ENCODE measurements around the gene PRKCZ.

The PRKCZ gene

DNA sequence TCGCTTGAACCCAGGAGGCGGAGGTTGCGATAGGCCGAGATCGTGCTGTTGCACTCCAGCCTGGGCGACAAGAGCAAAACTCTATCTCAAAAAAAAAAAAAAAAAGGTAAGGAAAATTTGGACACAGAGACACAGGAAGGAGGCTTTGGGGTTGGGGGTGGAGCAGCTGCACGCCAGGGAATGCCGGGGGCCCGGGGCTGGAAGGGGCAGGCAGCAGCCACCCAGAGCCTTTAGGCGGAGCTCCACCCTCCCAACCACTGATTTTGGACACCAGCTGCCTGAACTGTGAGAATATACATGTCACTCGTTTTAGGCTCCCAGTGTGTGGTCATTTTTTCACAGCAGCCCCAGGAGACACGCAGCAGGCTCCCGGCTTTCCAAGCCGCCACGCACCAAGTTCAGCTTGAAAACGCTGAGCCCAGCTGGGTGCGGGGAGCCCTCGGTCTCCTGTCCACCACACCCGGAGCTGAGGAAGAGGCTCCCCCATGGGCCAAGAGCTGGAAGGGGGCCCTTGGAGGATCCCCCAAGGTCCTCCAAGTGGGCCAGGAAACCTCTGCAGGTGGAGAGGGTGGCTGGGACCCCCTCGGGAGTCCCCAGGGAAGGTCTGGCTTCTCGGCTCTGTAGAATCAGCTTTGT lies 150.2 kb downstream of the PRKCZ start:
- no peak for DNase-seq (ENCODE audit: low read depth, low spot score)
- no peak overlapping the region for H3K27ac ChIP-seq

DNA sequence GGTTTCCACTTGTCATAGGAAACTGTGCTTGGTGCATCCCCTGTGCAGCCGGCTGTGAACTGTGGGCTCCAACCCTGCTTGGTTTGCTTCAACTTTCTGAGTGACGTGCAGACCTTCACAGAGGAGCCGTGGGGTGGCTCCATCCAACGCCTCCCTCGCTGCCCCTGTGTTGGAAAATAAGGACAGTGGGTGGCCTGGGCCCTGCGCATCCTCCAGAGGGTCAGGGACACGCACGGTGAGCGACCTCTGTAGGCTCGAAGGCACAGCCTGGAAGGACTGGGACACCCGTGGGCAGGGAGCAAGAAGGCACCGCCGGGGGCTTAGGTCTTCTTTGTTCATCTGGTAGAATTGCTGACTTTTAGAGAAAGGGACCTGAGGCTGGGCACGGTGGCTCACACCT lies 150.9 kb downstream of the PRKCZ start:
- no peak overlapping the region for H3K27ac ChIP-seq
- DNase-seq (ENCODE audit: low read depth, low spot score) = no peak

DNA sequence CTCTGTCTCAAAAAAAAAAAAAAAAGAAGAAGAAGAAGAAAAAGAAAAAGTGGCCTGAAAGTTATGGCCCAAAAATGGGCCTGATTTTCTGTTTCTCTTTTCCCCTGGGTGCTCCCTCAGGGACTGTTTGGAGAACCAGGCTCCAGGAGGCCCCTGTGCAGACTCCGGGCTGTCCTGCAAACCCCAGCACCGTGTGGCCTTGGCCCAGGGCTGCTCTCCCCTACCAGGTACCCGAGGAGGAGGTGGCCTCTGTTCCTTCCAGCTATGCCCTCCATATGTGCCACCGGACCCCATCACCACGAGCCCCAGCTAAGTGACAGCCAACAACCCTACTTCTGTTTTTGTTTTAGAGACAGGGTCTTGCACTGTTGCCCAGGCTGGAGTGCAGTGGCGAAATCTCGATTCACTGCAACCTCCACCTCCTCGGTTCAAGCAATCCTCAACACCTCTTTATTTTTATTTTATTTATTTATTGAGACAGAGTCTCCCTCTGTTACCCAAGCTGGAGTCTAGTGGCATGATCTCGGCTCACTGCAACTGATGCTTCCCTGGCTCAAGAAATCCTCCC lies 151.9 kb downstream of the PRKCZ start:
- DNase-seq (ENCODE audit: low read depth, low spot score) = no peak
- no peak overlapping the region for H3K27ac ChIP-seq

DNA sequence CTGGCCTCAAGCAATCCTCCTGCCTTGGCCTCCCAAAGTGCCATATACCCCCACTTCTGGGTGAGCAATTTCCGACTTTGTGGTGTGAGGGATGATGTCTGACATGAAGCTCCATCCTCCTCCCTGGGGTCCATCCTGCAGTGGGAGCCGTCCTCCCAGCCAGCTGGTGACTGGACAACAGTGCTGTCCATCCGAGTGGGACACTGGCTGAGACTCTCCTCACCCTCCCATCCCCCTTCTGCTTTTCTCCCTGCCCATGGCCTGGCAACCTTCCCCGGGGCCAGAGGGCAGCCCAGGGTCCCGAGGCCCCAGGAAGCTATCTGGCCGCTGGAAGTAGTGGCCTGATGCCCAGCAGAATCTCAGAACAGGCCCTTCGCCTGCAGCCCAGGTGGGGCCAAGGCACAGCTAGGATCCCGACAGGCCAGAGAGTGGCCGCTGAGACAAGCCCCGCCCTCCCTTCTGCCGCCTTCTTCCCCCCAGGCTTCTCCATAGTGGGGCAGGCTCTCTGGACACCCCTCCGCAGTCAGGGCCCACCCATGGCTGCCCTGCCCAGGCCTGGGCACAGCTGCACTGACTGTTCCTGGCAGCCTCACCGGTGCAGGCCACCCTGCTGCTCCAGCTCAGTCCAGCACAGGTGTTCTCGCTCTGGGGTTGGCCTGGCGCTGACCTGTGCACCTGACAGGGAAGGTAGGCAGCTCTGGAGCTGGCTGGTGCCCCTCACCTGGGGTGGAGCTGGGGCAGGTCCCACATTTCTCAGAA lies 152.8 kb downstream of the PRKCZ start:
- no peak for DNase-seq (ENCODE audit: low read depth, low spot score)
- no peak overlapping the region for H3K27ac ChIP-seq

DNA sequence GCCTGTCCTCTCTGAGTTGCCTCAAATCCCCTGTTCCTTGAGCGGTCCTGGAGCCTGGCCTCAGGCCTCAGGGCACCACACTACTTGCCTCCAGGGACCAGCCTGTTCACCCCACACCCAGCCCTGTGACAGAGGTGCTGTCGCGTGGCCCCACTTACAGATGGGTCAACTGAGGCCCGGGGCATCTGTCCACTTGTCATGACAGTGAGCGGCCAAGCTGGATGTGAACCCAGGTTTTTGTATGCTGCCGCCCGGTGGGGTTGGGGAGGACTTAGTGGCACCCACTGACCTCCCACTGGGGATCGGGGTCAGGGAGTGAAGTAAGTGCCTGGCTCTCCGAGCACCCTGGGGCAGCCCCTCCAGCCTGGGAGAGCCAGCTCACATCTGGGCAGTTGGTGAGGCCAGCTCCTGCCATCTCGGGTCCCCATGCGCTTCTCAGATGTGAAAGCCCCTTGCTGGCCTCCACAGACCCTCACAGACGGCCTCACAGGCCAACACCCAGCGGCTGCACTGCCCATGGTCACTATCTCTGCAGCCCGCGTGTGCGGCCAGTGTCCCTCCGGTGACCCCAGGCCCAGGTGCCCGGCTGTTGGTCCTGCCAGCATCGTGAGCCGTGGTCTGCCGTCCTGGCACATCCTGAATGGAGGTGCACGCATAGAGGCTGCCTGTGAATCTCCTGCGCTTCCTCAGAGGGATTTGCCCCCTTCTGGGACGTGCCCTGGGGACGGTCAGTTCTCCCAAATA lies 153.6 kb downstream of the PRKCZ start:
- H3K27ac ChIP-seq = no peak overlapping the region
- no peak for DNase-seq (ENCODE audit: low read depth, low spot score)

DNA sequence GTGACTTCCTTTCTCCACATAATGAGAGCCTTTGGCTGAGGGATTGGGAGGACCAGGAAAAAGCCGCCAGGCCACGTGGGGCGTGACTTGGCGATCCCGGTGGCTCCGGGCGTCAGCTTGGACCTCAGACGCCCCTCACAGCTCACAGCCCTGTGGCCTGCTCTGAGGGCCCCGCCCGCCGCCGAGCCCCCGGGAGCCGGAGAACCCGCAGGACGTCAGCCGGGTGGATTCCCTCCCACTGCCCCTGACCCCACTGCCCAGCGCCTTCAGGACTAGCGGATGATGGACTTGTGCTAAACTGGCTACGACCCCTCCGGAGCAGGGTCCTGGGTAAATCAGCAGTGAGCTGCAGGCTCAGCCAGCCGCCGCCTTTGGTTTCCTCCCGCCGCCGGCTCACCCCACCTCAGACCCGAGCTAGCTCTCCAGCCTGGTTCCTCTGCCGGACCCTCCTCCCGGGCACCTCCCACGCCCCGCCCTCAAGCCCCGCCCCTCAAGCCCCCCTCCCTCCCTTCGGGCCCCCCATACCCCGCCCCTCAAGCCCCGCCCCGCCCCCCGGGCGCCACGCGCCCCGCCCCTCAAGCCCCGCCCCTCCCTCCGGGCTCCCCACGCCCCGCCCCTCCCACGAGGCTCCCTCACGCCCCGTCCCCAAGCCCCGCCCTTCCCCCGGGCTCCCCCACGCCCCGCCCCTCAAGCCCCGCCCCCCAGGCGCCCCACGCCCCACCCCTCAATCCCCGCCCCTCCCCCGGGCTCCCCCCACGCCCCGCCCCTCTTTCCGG lies 154.4 kb downstream of the PRKCZ start:
- H3K27ac ChIP-seq = no peak overlapping the region

DNA sequence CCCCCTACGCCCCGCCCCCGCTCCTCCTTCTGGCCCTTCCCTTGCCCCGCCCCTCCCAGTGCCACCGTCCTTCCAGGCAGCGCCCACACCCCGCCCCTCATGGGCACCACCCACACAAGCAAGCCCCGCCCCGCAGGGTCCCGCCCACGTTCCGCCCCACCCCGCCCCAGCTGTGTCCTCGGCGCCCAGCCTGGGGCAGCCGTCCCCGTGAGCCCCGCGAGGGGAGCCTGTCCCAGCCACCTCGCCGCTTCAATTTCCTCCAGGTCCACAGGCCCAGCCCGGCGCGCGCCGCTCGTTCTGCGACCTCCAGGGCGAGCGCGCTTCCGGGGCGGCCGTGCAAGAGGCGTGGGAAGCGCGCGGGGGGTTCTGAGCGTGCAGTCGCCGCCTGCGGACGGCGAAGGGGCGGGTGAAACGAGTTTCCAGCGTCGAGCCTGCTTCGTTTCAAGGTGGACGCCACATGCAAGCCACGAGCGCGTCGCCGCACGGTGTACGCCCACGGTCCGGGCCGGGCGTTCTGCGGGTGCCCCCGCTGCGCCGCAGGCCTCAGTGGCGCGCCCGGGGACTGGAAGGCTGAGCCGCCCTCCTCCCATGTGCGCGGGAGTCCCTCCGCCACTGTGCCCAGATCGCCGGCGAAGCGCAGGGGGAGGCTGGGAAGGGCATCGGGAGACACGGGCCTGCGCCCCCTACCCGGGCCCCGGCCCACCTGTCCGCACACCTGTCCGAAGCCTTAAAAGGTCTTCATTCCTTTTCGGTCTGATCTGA lies 155.2 kb downstream of the PRKCZ start:
- no peak overlapping the region for H3K27ac ChIP-seq
- no peak for DNase-seq (ENCODE audit: low read depth, low spot score)

More for the DNA sequence above, 154.4 kb downstream of the PRKCZ start:
- DNase-seq (ENCODE audit: low read depth, low spot score) = no peak

DNA sequence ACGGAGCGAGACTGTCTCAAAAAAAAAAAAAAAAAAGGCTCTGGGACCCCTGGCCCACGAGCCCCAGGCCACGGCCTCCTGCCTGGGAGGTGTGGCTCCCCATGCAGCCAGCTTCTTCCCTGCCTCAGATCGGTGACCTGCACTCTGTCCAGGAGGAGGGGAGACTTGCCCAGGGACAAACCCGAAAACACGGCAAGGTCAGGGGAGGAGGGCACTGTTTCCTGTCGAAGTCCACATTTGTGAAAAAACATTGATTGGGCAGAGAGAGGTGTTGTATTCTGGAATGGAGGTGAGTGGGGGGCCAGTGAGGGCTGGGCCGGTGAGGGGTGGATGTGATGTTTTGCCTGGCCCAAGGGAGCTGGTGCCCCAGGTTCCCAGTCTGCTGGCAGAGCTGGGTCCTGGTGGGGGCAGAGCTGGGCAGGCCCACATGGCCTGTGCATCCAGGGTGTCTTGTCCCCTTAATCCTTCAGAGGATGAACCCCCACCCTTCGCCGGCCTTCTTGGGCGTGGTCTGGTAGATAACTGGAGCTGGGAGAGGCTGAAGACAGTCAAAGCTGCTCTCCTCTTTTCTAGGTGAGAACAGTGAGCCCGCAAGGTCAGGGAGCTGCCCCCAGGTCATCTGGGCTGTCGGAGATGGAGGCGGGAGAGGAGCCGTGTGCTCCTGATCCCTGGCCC lies 156.7 kb downstream of the PRKCZ start:
- no peak for DNase-seq (ENCODE audit: low read depth, low spot score)
- H3K27ac ChIP-seq = no peak overlapping the region

GRCh38 chr1:2208309-2209239 lies 158.4 kb downstream of the PRKCZ start:
- no peak for DNase-seq (ENCODE audit: low read depth, low spot score)
- H3K27ac ChIP-seq = no peak overlapping the region

DNA sequence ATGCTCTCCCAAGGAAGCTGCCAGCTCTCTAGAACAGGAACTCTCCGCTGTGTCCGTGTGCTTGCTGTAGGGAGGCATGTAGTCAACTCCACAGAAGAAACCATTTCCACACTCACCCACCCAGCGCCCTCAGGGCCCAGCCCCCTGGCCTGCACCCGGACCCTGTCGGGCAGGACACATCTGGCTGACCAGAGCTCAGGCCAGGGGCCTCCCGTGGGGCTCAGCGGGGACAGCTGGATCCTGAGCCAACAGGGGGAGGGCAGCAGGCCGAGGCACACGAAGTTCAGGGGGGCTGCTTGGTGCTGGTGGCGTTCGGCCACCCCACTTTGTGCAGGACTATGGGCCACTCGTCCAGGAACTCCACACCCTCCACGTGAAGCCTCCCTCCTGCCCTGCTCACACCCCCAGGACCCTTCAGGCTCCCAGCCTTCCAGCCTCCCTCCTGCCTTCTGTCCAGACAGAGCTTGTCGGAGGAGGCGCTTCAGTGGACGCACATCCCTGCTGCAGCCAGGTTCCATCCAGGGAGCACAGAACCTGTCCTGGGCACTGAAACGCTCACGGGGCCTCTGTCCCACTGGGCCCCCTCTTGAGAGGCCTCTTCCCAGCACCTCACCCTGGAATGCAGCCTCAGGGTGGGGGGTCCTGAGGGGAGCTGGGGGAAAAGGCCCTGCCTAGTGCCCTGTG lies 159.3 kb downstream of the PRKCZ start:
- H3K27ac ChIP-seq = no peak overlapping the region
- DNase-seq (ENCODE audit: low read depth, low spot score) = no peak

GRCh38 chr1:2210084-2210653 lies 160.0 kb downstream of the PRKCZ start:
- DNase-seq (ENCODE audit: low read depth, low spot score) = no peak
- no peak overlapping the region for H3K27ac ChIP-seq

DNA sequence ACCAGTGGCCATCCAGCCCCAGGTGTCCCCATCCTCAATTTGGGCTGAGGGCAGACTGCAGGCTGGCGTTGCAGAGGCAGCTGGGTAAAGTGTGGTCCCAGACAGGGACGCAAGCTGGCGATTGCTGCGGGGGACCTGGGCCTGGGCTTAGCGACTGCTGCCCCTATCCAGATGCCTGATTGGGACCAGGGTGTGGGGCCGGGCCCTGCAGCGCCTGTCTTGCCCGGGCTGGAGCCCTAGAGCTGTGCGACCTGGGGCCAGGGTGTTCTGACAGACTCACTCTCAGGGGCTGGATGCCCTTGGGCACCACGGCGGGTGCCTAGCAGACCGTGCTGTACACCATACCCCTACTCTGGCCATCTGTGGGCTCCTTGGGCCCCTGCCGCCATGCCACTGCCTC lies 160.6 kb downstream of the PRKCZ start:
- no peak for DNase-seq (ENCODE audit: low read depth, low spot score)
- no peak overlapping the region for H3K27ac ChIP-seq

DNA sequence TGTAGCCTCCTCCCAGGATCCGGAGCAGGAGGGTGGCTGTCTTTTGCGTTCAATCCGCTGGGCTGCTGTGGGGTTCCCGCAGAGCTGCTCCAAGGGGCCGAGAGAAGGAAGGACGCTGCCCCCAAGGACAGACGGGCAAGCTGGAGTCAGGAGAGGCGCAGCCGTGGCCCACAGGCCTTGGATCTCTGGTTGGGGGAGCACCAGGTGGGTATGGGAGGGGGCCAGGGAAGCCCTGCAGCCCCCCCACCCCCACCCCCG lies 162.0 kb downstream of the PRKCZ start:
- DNase-seq (ENCODE audit: low read depth, low spot score) = no peak
- H3K27ac ChIP-seq = peak overlapping the region; percentile 63

GRCh38 chr1:2212532-2213491 lies 162.6 kb downstream of the PRKCZ start:
- no peak for DNase-seq (ENCODE audit: low read depth, low spot score)
- peak overlapping the region; percentile 63 for H3K27ac ChIP-seq

DNA sequence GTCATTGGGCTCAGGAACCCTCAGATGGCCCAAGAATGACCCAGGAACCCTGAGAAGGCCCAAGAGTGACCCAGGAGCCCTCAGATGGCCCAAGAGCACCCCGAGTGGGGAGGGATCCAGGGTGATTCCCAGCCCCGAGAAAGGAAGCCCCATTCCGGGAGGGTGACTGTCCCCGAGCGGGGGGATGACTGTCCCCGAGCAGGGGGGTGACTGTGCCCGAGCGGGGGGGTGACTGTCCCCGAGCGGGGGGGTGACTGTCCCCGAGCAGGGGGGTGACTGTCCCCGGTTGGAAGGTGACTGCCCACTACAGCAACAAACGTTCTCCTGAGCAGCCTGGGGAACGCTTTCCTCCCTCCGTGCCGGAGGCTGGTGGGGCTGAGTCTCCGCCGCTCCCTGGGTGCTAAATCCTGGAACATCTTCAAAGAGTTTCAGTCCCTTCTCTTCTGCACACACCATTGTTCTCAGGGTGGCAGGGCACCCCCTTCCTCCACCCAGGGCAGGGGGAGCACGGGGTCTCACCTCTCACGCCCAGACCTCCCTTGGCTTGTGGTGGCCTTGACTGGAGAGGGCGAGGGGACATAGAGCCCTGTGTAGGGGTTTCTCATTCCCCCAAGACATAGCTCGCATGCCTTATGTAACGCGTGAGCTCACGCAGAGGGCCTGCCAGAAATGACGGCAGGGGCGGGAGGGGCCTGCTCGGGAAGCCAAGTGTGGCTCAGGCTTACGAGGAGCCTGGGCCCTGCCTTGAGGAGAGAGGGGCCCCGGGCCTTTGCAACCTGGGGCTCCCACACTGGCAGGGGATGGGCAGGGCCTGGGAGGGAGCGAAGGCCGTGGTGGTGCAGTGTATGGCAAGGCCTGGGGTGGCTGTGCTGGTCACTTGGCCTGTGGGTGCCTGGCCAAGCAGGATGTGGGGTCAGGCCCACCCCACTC lies 163.6 kb downstream of the PRKCZ start:
- peak overlapping the region; percentile 63 for H3K27ac ChIP-seq
- DNase-seq (ENCODE audit: low read depth, low spot score) = no peak

All from epithelial cell of prostate (primary cell).